Activated CD8-positive, alpha-beta memory T cell treated with anti-CD3 and anti-CD28 coated beads for 48 hours (primary cell): ENCODE results near the gene COL25A1.
"Not testable (repeated sequence)": the region's sequence is repeated elsewhere in the genome, so short reads cannot be mapped to it uniquely, and the experiment has no call there.

Experiments
- DNase-seq, 3 experiments: peaks; one replicate each; pipeline ENCODE4 v3.0.0-alpha.2; 2020; ENCODE audit warnings: low read depth in 2 of 3, low spot score in 2 of 3

Gene COL25A1

DNA sequence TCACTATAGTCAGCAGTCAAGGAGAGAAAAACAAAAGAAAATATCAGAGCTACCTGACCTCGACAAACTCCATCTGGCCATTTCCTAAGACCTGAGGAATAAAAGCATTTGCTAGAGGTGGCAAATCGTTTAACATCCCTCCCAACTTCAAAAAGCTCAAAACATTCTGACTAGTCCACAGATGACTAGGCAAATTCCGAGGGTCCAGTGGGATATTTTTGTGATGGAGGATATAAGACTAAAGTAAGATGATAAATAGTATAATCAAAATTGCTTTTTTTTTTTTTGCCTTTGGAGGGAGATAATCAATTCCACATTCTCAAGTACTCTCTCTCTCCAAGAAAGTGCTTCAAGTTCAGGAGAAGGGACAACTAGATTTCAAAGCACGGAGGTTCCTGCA lies 420.5 kb downstream of the COL25A1 start:
- DNase-seq: no peak

DNA sequence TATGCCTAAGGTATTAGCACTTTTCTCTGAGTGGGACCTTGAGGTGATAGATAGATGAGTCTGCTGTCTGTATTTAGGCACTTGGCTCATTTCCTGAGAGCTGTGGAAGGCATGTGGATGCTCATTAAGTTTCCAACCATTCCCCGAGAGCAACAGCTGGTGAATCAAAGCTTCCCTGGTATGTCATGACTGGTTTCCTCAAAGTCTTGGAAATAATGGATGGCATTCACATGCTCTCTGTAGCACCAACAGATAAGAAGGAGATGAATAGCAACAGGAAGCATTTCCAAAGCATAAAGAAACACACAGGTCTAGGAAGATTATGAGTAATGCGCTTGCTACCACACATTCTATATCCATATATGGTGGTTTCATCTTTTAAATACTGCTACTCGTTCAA lies 421.3 kb downstream of the COL25A1 start:
- no peak for DNase-seq

DNA sequence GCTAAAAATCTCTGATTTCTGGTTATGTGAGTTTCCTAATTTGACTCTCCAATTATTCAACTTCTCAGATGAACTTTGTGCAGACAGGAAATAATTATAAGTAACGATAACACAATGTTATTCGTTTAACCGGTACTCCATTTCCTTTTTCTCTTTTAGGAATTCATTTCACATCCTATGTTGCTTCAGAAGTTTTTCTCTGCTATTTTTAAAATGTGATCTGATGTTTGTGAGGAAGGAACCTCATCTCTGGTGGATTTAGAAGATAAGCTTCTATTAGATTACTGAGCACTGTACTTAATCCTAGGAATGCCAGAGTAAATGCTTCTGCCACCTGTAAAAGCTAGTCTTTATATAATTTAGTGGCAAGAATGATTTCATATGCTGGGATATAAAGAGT lies 423.7 kb downstream of the COL25A1 start:
- DNase-seq: no peak

DNA sequence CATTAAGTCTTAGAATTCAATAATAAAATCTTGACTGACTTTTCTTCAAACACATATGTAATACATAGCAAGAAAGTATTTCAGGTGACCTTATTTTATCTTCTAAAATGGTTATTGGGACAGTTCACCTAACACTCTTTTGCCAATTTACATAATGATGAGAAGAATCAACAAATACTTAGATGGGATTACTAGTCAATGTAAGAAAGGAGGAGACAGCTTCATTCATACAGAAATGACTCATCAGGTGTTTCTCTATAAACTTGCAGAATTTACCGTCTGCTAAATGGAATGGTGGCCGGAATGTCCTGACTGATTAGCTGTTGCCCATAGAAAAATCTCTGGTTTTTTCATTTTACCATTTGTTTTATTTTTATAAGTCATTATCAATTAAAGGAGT lies 424.6 kb downstream of the COL25A1 start:
- no peak for DNase-seq

DNA sequence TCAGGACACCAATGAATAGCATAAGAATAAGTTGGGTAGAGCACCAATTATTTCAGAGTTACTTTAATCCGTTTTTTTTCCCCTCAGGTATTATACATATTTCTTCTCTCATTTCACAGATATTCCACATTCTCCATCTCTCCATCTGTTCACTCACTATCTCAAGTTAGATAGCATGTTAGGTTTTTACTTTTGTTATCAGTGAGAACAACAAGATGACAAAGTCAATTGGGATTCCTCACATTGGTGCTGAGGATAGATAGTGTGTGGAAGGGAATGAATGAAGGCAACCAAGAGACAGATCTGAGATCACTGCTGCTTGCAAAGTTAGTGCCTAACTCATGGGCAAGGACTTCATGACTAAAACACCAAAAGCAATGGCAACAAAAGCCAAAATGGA lies 427.7 kb downstream of the COL25A1 start:
- no peak for DNase-seq

DNA sequence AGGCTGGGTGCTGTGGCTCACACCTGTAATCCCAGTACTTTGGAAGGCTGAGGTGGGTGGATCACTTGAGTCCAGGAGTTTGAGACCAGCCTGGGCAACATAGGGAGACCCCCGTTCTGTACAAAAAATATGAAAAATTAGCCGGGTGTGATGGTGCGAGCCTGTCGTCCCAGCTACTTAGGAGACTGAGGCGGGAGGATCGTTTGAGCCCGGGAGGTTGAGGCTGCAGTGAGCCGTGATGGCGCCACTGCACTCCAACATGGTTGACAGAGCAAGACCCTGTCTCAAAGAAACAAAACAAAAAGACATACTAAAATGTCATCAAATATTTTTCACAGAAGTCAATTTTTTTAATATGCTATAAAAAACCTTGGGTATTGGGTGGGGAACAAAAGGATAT lies 432.5 kb downstream of the COL25A1 start:
- not testable (repeated sequence) for DNase-seq

DNA sequence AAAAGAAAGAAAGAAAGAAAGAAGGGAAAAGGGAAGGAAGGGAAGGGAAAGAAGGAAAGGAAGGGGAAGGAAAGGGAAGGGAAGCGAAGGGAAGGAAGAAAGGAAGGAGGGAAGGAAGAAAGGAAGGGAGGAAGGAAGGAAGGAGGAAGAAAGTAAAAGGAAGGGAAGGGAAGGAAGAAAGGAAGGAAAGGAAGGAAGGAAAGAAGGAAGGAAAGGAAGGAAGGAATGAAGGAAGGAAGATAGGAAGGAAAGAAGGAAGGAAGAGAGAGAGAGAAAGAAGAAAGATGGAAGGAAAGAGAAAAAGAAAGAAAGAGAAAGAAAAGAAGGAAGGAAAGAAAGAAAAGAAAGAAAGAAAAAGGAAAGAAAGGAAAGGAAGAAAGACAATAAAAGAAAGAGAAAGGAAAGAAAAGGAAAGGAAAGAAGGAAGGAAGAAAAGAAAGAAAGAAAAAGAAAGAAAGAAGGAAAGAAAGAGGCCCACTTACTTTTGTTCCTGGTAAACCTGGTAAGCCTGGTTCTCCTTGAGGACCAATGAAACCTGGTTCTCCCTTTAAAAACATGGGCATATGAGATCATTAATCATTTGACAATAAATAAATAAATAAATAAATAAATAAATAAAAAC lies 433.7 kb downstream of the COL25A1 start:
- DNase-seq: no peak

DNA sequence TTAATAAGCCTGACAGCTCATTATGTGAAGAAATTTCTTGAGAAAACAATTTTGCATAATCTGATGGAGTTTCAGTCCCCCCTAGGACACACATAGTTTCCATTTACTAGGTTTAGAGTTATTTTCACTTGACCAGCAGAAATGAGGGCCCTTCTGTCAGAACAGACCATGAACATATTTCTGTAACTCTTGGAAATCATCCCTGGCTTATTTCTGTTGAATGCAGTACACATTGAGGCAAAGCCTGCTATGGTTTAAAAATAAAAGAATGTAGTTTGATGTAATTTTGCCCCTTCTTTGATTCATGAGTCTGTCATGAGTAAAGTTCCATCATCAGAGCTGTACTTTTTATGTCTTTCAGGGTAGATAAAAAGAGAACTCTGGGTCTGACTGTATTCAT lies 435.0 kb downstream of the COL25A1 start:
- no peak for DNase-seq

DNA sequence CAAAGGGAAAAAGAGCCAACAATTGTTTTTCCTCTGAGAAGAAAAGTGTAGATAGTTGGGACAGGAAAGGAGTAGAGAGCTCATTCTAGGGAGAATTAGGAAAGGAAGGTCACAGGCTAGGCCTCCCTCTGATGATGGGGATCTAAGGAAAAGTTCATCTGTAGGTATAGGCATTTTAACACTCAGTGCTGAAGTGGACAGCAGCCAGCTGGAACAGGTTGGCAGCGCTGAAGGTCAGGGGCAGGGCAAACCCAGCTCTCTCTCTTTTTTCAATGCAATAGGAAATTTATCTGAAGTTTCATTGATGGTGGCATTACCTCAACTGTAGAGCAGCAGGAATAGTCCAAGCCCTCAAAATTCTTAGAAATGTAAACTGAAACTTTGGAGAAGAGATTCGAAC lies 441.1 kb downstream of the COL25A1 start:
- DNase-seq: no peak

DNA sequence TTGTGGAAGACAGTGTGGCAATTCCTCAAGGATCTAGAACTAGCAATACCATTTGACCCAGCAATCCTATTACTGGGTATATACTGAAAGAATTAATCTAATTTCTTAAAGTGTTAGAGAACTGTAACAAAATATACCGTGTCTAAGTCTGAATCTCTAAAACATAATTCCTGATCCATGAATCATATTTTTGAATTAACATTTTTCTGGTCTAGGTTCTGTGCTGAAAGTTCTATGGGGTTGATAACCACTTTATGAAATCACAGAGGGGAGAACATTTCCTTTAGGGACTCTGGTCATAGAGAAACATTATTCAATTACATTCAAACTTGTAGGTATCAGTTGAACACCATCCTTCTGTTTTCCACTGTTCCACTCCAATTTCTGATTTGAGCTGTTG lies 447.7 kb downstream of the COL25A1 start:
- DNase-seq: no peak

DNA sequence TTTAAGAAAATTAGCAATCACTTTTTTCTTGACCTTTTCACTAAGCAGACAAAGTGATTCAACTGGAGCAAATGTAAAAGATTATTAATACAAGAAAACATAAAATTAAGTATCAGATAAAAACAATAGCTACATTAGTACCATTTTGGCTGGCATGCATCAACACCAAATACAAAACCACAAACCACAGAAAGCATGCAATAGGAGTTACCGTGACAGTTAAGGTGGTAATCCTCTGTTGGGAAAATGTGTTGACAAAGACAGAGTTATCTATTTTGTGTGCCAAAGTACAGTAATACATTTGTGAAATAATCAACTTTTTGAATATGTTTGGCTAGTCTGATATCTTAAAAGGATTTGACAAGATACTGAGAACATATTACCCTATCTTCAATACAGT lies 449.8 kb downstream of the COL25A1 start:
- DNase-seq: no peak

DNA sequence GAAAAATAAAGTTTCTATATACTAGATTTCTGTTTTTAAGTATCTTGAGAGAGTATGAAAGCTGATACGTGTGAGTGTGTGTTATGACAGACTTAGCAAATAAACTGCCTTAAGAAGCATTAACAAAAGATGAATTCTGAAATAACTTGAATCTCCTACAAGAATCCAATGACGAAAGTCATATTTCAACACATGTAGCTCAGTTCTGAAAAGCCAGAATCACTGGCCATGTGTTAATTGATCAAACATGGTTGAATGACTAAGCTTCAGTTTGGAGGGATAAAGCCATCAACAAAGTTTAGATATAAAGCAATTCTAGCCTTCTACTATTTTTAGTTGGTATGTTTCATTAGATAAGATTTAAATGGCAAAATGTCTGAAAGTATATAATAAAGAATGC lies 451.1 kb downstream of the COL25A1 start:
- DNase-seq: no peak

DNA sequence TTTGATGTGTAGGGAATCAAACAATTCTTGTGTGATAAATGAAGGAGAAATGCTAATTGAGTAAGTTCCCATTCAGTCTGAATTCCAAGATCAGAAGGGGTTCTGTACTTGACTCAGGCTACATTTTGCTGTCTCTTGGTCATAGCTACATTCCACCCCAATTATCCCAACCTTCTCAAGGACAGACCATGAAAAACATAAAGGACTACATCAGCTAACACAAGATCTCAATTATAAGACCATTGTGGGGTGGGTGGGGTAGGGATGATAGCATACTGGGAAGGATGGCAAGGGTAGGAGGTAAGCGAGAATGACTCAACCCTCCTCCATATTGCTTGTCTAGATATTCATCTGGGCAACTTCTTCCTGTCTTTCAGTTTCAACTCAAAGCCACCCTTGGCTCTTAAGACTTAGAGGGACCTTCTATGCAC lies 452.2 kb downstream of the COL25A1 start:
- no peak for DNase-seq

DNA sequence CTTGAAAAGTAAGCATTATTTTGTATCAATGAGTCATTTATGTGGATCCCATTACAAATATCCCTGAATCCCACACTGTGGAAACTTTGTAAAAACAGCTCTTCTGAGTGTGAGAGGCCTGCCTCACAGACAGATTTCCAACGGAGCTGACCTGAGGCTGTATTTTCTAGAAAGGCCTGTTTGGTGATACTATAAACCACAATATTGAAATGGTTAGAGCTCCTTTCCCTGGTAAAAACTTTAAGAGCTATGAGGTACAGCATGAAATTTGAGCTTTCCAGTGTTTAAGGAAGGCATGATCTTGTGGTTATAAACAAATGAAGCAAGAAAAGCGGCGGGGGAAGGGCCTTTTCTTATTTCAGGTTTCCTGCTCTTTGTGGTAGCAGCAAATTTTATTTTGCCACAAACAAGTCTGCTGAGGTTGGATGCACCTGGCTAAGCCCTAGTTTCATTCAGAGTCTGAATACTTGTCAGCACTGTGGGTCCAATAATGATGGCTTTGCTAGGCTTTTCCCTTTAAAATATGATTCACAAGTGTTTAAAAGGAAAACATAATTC lies 452.8 kb downstream of the COL25A1 start:
- DNase-seq: no peak

DNA sequence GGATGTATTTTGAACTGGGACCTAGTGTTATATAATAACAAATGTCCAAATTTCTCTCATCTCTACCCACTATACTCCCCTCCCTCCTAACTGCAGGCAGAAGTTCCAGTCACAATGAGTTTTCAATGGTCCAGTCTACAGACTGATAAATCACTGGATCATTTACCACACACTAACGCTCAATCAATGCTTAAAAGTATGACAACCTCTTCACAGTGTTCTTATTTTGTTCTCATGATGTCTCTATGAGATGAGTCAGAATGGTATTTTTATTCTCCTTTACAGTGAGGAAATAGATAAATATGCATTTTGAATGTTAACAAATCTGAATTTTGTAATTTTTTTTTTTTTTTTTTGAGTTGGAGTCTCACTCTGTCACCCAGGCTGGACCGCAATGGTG lies 455.9 kb downstream of the COL25A1 start:
- DNase-seq: no peak

DNA sequence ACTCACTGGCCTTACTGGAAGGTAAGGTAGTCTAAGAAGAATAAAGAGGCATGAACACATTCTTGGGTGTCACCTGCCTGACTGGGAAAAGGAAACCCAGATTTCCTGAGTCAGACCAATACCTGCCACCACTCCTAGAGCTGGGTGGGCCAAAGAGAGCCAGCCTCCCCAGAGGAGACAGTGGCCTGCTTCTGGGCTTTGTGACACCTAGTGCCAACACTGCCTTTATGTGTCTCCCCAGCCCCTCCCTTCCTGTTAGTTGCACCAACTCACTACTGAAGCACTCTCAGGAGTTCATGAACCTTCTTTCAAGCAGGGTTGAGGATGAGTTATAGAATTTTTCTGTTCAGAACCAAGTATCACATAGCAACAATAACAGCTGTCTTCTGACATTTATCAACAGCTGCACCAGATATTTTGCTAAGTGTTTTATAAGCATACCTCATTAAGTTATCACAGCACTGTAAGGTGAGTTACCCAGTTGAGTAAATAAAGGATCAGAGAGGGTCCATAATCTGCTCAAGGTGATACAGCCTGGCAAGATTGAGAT lies 462.0 kb downstream of the COL25A1 start:
- DNase-seq: no peak

DNA sequence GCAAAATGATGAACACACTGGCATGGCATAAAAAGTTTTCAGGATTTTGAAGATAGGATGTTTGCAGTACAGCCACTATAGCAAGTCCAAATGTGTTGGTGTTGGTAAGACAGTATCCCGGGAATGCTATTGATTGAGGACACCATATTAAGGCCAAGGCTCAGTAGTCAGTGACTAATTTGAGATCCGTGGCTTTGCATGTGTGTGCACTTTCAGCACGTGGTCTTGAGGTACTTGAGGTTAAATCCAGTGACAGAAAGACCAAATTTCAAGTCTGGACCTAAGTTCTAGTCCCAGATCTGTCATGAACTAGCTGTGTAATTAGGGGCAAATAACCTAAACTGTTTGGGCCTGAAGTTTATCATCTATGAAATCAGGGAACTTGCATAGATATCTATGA lies 463.1 kb downstream of the COL25A1 start:
- no peak for DNase-seq

DNA sequence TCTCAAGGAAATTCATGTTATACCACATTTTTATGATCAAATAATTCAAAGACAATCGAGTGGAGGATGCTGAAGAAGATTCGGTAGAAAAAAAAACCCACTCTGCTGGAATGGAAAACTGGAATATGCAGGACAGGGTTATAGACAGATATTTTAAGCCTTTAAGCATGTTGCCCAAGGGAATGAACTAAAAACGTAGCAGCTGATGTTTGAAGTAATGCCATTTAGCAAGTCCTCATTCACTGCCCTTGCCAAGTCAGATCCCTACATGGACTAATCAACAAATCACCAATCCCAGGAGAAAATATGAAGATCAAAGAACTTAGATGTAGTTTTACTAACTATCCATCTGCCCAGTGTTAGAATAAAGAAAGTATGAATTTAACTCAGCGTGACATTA lies 464.0 kb downstream of the COL25A1 start:
- DNase-seq: no peak

DNA sequence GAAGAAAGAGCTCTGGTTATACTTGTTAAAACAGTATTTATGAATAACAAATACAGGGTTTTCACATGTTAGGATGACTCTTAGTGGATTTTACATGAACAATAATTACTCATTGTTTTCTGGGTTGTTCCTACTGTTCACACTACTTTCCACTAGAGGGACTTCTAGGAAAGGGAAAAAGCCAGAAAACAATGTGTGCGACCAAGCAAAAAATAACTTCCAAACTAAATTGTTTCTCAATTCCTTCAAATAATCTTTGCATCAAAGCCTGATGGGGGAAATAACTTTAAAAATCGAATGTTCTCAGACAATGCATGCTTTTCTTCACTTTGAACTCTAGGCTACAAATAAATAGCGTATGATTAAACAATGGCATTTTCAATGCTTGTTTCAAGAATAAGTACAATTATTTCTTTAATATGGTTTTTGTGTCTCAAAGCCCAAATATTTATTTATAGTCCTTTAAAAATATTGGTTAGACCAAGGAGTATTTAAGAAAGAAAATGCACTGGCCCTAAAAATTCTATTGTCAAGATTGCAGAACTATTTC lies 467.5 kb downstream of the COL25A1 start:
- DNase-seq: no peak

DNA sequence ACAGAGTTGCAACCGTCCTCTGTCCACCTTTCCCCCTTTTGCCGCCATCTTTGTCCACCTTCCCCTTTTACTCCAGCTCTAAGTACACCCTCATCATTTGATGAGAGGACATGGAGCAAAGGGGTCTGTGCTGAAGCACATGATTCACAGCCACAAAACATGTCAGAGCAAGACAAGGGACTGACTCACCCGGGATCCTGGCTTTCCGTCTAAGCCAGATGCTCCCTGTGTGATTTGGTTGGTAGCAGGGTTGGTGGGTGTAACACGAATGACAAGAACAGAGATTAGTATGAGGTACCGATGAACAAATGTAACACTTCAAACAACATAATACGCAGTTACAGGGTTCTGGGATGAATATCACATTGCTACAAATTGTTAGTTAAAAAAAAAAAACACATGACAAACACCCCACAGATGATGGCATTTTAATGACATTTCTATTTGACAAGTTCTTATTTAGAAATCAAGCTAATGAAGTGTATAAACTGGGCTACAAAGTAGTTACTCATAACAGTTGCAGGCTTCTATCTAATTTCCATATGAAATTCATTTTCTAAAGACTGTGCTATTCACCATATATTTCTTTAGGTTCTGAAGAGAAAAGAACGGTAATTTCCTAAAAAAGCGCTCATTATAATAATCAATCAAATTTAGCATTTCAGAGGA lies 468.2 kb downstream of the COL25A1 start:
- DNase-seq: no peak

DNA sequence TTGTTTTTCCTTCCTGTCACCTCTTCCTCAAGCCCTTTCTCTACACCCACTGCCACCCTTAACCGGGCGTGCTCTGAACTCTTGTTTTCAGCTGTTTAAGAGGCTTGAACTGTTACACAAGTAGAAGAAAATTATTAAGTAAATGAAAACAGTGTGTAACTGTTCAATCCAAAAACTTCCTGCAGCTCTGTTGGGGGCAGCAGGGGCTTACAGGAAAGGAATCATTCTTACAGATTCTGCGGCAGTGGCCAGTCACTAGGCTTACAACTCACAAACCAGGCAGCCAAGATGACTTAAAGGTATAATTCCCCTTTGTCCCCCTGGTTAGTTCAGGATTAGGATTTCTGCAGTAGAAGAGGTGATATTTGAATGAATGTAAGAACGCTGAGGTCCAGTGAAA lies 469.4 kb downstream of the COL25A1 start:
- no peak for DNase-seq

DNA sequence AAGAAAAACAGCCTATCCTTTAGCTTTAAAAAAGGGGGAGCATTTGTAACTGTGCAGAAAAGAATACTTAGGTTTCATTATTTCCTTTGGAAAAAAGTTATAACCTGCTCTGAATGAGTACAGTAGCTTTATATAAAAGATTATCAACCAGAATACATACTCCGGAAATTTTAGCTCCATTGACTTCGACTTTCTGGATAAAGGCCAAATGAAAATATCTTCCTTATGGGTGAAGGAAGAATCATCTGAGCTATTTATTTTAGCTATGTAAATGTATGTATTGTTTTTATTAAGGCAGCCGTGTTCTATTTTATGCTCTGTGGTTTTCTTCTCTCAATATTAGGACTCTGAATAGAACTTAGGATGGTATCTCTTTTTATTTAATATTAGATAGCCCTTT lies 470.6 kb downstream of the COL25A1 start:
- DNase-seq: no peak
